ENCODE results near the gene SYNE1.
"Not testable (repeated sequence)": the region's sequence is repeated elsewhere in the genome, so short reads cannot be mapped to it uniquely, and the experiment has no call there.

Gene SYNE1

DNA sequence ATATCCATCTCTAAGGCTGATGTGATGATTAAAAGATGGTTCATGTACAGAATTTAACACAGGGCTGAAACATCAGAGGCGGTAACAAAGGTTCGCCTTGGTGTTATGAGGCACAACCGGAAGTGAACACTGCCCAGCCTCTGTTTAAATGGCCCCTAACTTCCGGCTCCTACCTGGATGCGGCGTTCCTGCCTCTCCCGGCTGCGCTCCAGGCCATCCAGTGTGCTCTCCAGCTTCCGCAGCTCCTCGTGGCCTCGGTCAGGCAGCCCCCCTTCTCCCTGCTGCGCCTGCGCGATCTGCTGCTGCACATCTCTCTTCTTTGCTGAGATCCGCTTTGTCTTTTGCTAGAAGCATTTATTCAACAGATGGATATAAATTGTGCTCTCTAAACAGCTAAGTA lies 195.3 kb downstream of the SYNE1 start:
- DNase-seq (ENCODE audit: low read depth in 2 of 2, low spot score in 1 of 2), result no peak

DNA sequence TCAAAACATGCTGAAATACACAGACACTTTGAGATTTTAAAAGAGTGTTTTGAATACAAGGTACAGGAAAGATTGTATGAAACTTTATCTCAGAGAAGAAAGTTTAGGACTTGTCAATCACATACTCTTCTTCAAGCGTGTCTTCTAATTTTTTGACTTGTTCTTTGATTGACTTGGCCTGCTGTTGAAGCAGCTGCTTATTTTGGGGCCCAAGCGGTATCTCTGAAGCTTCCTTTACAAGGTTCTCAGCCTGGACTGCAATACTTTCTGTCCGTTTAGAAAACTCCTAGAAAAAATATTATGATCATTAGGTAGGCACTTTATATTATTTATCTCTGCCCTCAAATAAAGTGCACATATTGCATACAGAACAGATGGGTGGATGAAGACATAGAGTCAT lies 201.3 kb downstream of the SYNE1 start:
- DNase-seq (ENCODE audit: low read depth in 2 of 2, low spot score in 1 of 2), result no peak

DNA sequence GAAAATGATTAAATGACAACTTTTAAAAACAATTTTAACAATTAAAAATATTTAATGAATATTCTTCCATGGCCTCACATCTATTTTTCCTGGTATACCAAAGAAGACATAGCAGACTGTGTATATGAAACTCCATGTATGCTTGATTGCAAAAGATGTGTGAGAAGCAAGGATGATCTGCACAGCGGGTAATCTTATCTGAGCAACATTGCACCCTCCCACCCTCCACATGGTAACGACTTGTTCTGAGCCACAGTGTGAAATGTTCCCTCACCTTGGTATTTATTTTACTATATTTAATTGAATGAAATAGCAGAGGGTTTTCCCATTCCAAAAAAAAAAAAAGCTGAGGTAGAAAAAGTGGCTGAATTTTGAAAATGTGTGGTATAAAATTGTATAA lies 204.4 kb downstream of the SYNE1 start:
- no peak for DNase-seq (ENCODE audit: low read depth in 2 of 2, low spot score in 1 of 2)

DNA sequence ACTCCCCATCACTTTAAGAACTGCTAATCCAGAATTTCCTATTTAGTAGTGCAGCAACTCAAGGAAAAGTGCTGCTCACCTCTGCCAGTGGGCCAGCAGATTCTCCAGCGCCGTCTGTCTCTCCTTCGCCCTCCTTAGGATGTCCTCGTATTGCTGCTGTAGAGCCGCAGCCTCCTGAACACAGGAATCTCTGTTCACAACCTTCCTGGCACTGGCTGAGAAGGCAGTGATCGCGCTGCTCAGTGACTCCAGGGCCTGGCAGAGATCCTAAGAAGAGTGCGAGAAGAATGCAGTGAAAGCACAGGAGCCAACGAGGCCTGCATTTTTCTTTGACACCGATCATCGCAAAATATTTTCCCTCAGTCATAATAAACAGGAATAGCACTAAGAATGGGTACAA lies 209.0 kb downstream of the SYNE1 start:
- DNase-seq (ENCODE audit: low read depth in 2 of 2, low spot score in 1 of 2), result no peak

DNA sequence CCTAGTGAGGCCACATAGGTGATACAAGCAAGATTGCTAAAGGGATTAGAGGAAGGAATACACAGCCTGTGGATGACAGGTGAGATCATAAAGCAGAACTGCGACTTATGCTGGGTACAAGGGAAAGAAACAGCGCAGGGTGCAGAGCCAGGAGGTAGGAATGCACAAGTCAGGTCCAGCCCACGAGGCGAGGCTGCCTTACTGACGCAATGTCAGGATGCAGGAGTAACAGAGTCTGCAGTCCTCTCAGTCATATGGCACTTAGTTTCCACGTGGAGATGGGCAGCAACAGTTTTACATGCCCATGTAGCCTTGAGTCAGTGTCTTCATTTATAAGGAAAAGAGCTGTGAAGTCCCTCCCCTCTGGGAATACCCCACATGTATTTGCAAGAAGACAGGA lies 210.9 kb downstream of the SYNE1 start:
- no peak for DNase-seq (ENCODE audit: low read depth in 2 of 2, low spot score in 1 of 2)

DNA sequence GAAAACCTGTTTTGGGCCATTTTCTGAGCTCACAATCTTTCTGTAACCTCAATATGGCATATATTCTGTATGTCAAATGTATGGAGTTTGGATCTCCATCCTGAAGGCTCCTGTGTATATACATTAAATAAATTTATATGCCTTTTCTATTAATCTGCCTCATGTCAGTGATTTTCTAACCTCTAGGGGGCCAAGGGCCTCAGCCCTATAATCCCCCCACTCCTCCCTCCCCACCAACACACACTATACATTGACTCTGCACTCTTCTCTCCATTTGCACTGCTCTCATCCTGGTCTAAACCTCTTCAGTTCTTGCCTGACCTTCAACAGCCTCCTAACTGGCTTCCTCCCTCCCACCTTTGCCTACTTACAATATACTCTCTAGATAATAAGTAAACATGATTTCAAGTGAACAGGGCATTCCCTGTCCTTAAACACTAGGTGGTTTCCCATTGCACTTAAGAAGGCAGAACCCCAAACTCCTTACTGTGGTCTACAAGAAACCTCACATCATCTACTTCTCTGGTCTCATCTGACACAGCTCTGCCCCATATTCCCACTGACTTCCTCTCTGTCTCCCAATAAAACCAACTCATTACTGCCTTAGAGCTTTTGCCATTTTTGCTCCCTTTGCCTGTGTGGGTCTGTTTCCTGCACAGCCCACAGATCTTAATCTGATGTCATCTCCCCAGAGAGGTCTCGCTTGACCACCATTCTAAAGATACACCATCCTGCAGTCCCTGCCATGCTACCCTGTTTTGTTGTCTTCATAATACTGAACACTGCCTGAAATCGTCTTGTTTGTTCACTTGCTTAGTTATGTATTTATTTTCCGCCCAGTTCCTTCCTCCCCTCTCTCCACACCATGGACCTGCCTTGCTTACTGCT lies 213.7 kb downstream of the SYNE1 start:
- no peak for DNase-seq (ENCODE audit: low read depth in 2 of 2, low spot score in 1 of 2)

DNA sequence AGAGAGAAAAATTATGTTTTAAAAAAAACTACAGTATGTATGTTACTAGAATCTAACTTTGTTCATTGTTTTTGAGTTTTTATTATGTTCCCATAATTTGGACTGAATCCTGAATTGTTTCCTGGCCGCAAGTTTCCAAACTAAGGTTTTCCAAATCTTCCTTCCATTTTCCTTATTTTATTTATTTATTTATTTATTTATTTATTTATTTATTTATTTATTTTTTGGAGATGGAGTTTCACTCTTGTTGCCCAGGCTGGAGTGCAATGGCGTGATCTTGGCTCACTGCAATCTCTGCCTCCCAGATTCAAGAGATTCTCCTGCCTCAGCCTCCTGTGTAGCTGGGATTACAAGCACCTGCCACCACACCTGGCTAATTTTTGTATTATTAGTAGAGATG lies 215.7 kb downstream of the SYNE1 start:
- DNase-seq (ENCODE audit: low read depth in 2 of 2, low spot score in 1 of 2), result not testable (repeated sequence)

DNA sequence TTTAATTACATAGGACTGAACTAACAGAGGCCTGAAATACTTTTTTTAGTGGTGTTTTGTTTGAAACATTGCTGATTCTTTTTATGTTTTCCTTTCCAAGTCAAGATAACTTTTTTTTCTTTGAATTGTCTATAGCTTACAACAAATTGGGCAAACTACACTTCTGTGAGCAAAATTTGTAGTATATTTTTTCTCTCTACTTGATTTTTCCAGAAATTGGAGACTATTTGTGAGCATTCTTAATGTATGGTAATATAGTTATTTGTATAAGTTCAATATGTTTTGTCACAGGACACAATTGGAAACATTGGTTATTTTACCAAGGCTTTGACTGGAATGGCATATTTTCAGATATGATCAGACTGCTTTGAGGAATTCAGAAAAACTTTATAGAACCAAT lies 216.5 kb downstream of the SYNE1 start:
- no peak for DNase-seq (ENCODE audit: low read depth in 2 of 2, low spot score in 1 of 2)

DNA sequence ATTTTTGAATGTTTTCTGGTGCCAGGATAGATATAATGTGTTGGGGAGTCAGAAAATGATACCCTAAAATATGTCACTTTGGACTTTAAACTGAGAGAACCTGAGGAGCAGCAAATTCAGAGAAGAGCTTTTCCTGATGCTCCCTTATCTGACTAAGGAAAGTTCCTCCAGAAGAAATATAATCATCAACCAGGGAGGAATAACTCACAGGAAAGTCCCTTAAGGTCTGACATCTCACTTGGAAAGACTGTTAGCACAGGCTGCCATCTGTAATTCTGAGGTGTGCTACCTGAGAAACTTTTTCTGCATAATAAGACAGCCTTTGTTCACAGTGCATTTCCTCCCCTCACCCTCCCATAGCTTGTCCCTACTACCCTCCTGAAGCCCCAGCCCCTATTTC lies 218.6 kb downstream of the SYNE1 start:
- no peak for DNase-seq (ENCODE audit: low read depth in 2 of 2, low spot score in 1 of 2)

DNA sequence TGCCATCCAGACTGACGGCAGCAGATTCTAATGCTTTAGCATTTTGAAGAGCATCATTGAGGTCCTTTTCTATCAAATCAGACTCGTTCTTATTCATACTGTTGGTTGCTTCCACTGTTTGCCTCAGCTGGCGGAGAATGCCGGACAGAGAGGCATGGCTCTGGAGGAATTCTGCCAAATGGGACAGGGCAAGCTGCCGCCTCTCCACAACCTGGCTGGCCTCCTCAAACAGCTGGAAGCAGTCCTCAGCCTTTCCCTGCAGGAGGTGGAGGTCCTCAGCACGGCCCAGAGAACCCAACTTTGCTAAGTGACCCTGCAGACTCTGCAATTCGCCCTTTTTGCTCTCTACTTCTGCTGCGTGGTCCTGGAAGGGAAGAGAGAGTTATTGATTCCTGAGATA lies 220.5 kb downstream of the SYNE1 start:
- DNase-seq (ENCODE audit: low read depth in 2 of 2, low spot score in 1 of 2), result no peak

DNA sequence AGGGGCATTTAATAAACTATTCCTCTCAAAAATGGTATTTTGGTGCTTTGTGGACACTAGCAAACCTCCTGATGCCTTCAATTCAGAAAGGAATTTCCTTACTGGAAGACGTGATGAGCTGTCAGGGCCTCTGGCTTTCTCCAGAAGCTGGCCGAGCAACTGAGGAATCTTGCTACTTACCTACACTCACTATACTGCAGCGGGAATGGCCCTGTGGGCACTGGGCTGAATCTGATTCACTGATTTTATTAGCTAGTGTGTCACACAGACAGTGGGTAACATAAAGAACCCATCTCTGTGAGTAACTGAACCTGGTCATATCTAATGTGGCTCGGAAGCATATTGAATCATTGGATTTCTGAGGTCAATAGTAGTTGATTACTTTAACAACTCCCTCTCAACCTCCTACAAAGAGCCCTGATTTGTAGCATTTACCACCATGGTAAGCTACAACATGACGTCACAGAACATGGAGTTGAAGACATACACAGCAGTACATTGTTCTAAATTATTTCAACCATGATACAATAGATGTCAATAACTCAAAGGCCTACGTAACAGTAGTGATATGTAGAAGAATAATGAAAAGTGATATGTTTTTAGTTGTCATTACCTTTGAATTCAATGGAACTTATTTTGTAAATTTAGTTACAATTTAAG lies 232.1 kb downstream of the SYNE1 start:
- no peak for DNase-seq (ENCODE audit: low read depth in 2 of 2, low spot score in 1 of 2)

DNA sequence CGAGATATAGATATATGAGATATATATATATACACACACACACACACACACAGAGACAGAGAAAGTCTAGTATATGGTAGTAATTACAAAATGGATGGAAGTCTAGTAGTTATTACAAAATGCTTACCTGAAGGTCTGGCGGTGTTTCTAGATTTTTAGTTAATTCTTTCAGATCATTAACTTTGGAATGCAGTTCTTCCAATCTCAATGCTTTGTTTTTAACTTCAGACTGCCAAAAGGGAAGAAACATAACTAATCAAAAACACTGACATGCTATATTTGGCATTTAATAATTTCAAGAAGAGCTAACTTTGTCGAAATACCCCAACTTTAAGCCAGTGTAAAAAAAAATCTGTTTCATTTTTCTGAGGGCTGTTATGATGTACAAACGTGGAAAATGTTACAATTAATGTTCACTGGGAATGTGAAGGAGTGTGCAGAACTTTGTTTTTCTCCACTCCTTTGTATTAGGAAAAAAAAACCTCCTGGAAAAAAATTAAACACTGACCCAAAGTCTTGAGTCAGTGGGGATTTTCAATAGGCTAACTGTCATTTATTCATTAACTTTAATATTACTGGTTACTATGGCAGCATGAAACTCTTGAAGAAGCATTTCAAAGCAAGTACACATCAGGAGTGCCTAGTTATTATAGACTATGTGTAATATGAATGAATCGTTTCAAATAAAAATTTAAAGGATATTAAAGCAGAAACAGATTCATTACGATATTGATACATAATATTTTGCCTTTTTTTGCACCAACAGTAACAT lies 232.9 kb downstream of the SYNE1 start:
- no peak for DNase-seq (ENCODE audit: low read depth in 2 of 2, low spot score in 1 of 2)

DNA sequence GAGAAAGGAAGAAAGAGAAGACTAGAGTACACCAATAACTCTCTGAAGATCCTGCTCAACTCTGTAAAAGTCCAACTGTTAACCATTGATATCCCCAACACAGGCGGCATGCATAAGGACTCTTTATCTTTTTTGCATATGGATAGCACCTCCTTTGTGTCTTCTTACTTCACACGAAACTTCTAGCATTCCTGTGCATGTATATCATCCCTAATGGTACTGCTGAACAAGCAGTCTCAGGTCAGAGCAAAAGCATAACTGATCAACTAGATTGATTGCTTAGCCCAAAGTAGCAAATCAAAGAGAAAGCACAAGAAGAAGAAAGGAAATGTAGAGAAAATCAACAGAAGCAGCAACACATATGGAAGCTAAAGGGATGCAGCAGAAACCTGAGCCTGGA lies 234.4 kb downstream of the SYNE1 start:
- no peak for DNase-seq (ENCODE audit: low read depth in 2 of 2, low spot score in 1 of 2)

DNA sequence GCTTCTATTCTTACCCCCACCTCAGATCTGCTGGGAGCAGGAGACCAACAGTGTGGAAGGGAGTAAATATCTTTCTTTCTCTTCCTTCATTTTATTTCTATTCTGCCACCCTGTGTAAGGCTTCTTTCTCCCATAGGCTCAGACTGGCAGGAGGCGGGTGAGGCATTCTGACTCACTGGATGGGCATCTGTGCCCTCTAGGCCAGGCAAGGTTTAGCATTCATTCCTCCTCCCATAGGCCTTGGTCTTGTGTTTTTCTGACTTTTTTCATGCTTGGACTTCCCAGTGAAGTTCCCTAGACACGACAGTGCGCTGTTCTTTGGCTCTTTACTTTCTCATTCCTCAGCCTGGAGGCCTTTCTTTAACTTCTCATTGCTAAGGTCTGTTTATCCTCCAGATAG lies 235.2 kb downstream of the SYNE1 start:
- DNase-seq (ENCODE audit: low read depth in 2 of 2, low spot score in 1 of 2), result no peak

DNA sequence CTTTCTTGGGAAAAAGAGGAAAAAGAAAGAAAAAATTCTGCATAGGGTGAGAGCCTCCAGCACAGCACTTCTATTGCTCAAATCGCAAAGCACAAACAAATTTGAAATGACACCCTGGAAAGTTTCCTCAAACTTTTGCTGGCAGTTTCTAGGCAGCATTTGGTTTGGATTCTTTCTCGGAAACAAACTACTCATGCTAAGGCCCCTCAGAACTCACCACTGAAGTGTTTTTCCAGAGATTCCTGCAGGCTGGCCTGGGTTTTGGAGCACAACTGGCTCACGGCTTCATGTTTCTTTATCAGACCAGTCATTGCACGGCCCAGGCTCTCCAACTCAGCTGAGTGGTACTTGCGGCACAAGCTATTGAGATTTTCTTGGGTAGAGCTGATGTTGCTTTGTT lies 237.8 kb downstream of the SYNE1 start:
- DNase-seq (ENCODE audit: low read depth in 2 of 2, low spot score in 1 of 2), result no peak

DNA sequence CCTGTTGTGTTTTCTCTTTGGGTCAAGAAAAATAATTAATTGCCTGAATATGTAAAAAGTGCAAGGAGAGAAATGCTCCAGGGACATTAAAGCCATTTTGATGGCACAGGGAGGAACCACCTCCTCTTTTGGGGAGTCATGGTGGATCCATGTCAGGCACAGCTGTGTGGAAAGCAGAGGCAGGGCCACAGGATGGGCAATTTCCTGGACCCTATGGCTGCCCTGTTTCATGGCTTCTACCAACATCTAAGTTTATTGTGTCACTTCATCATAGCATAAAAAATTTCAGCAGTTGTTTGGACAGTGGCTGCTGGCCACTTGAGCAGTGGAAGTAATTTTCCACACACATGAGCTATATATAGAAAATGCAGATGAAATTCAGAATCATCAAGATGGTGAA lies 238.2 kb downstream of the SYNE1 start:
- no peak for DNase-seq (ENCODE audit: low read depth in 2 of 2, low spot score in 1 of 2)

DNA sequence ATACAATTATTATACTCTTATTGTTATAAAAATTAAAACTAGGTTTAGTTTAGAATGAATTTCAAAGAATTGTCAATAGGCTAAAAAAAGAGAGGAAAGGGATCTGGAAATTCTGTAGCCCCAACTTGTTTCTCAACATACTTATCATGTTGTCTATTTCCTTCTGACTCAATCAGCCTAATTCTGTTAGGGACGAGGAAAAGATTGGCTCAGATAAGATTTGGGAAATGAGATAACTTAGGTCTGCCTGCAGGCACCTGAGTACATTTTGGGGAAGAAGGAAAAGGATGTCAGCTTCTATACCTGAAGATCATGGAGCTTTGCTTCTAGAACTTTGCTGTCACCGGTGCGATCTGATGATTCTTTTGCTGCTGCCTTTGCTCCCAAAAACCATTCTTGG lies 238.8 kb downstream of the SYNE1 start:
- DNase-seq (ENCODE audit: low read depth in 2 of 2, low spot score in 1 of 2), result no peak

DNA sequence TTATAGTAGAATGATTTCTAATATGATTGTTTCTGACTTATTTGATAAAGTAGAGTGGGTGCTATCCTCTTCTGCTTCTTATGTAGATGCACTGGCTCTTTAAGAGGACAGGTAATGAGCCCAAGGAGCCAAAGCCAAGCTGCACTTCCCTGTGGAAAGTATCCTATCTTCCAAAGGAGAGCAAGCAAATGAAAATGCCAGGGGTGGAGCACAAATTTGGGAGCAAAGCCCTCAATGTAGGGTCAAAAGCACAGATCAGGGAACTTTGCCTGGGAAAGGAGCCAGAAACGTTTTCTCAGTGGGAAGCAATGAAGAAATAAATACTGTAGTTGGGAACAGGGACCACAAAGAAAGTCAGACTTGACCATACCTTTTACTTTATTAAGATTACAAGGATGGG lies 242.9 kb downstream of the SYNE1 start:
- no peak for DNase-seq (ENCODE audit: low read depth in 2 of 2, low spot score in 1 of 2)

DNA sequence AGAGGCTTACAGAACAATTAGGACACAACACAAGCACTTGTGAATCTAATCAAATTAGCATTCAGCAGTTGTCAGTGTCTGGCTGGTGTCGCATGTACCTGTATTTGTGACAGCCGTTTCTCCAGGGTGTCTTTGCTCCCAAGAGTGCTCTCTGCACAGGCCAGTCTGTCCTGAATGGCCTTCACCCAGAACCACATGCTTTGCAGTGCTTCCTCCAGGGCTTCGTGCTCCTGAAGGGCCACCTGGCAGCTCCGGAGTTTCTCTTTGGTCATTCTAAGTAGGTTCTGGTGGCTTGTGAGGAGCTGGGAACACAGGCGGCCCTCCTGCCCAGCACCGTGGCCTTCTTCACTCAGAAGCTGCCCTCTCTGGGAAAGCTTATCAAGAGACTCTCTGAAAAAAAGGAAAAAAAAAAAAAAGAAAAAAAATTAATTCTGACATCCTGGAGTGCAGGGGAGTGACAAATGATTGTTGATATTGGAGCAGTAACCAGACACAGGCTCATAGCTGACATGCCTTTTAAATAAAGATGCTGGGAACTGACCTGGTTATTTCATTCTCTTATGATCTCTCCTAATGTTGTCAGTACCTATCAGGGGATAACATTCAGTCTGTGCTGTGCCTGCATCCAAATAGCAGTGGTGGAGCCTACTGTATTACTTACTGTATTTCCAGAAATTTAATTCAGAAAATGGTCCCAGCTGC lies 245.8 kb downstream of the SYNE1 start:
- no peak for DNase-seq (ENCODE audit: low read depth in 2 of 2, low spot score in 1 of 2)

DNA sequence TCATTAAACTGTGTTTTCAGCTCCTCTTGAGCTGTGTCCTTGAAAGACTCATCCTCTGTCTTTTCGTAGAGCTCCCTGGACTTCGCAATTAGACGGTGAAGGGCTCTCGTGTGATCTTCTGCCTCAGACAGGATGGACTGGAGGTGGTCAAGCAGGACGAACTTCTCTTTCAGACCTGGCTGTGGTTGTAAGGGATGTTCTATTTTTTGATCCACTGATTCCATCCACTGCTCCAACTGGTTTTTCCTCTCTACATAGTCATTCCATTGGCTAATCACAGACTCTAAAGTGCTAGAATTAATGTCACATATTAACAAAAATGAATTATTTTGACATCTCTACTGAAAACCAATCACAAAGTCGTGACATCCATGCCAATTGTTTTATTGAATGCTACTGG lies 250.1 kb downstream of the SYNE1 start:
- no peak for DNase-seq (ENCODE audit: low read depth in 2 of 2, low spot score in 1 of 2)

DNA sequence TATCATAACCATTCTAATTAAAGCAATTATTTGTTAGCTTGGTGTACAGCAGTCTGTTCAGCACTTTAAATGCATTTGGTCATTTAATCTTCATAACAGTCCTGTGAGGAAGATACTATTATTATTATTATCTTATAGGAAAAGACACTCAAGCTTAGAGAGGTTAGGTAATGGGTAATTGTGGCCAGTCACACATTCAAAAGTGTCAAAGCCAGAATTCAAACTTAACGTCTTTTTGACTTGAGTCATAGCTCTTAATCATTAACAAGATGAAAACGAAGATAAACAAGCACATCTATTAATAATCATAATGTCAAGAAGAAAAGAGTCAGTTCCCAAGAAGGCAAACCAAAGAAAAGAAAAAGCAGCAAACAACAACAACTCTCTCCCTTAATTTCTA lies 251.0 kb downstream of the SYNE1 start:
- DNase-seq (ENCODE audit: low read depth in 2 of 2, low spot score in 1 of 2), result no peak

Data from stimulated activated CD8-positive, alpha-beta memory T cell treated with anti-CD3 and anti-CD28 coated beads, Interleukin-4, amount 100 ng/mL, for 4 hours (primary cell).